Measurements from ENCODE around the gene FMNL2.

DNA sequence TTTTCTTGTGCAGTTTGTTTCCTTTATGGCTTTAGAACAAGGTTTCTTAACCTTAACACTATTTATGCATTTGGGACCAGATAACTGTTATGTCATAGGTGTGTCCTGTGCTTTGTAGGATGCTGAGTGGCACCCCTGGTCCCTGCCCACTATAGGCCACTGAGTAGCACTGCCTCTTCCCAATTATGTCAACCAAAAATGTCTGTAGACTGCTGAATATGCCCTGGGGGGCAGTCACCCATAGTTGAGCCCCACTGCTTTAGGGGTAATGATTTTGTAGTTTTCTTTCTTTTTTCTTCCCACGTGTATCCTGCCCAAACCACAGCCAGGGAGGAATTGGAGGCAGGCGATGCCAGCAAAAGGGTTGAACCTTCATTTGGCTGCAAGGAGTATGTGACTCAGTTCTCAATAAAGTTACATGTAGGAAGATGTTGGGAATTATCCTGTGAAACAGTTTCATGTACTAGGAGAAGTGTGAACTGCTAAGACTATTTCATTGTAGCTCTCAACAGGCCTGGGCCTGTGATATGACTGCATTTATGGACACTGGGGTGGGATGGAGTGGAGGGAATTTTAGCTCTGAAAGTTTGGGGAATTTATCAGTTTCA lies 65.7 kb downstream of the FMNL2 start:
- no peak for TF ChIP-seq CHD1 (IDR thresholded peaks at IDR 0.05; ENCODE audit: low read depth, low read length)
- TF ChIP-seq, protein P1, sequence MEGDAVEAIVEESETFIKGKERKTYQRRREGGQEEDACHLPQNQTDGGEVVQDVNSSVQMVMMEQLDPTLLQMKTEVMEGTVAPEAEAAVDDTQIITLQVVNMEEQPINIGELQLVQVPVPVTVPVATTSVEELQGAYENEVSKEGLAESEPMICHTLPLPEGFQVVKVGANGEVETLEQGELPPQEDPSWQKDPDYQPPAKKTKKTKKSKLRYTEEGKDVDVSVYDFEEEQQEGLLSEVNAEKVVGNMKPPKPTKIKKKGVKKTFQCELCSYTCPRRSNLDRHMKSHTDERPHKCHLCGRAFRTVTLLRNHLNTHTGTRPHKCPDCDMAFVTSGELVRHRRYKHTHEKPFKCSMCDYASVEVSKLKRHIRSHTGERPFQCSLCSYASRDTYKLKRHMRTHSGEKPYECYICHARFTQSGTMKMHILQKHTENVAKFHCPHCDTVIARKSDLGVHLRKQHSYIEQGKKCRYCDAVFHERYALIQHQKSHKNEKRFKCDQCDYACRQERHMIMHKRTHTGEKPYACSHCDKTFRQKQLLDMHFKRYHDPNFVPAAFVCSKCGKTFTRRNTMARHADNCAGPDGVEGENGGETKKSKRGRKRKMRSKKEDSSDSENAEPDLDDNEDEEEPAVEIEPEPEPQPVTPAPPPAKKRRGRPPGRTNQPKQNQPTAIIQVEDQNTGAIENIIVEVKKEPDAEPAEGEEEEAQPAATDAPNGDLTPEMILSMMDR (conservative IDR thresholded peaks at IDR 0.05; ENCODE audit: low read depth, low read length), result no peak
- TF ChIP-seq POLR2A (IDR thresholded peaks at IDR 0.05; ENCODE audit: low read depth, low read length), result no peak
- TF ChIP-seq MXI1 (IDR thresholded peaks at IDR 0.05; ENCODE audit: borderline replicate concordance, low read depth, low read length), result no peak
- no peak for TF ChIP-seq CEBPB (IDR thresholded peaks at IDR 0.05; ENCODE audit: low read depth, low read length)
- TF ChIP-seq NFE2L2 (IDR thresholded peaks at IDR 0.05; ENCODE audit: low read depth, low read length), result no peak
- TF ChIP-seq, protein P2, sequence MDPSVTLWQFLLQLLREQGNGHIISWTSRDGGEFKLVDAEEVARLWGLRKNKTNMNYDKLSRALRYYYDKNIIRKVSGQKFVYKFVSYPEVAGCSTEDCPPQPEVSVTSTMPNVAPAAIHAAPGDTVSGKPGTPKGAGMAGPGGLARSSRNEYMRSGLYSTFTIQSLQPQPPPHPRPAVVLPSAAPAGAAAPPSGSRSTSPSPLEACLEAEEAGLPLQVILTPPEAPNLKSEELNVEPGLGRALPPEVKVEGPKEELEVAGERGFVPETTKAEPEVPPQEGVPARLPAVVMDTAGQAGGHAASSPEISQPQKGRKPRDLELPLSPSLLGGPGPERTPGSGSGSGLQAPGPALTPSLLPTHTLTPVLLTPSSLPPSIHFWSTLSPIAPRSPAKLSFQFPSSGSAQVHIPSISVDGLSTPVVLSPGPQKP (IDR thresholded peaks at IDR 0.05; ENCODE audit: borderline replicate concordance, low read depth, low read length), result no peak
- TF ChIP-seq, protein P3, sequence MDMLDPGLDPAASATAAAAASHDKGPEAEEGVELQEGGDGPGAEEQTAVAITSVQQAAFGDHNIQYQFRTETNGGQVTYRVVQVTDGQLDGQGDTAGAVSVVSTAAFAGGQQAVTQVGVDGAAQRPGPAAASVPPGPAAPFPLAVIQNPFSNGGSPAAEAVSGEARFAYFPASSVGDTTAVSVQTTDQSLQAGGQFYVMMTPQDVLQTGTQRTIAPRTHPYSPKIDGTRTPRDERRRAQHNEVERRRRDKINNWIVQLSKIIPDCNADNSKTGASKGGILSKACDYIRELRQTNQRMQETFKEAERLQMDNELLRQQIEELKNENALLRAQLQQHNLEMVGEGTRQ (IDR thresholded peaks at IDR 0.05; ENCODE audit: low read depth, low read length), result no peak
- TF ChIP-seq RAD21 (IDR thresholded peaks at IDR 0.05; ENCODE audit: low read length), result no peak
- TF ChIP-seq RCOR1 (IDR thresholded peaks at IDR 0.05; ENCODE audit: insufficient replicate concordance, low read length), result no peak

All from IMR-90 (cell line).